Measurements from ENCODE around the gene FBXO3.

The FBXO3 gene

GRCh38 chr11:33718440-33718839, 55.9 kb downstream of the FBXO3 start:
- TF ChIP-seq EZH2phosphoT487 (IDR thresholded peaks at IDR 0.05; ENCODE audit: borderline replicate concordance) (no peak), CTCF (conservative IDR thresholded peaks at IDR 0.05; ENCODE audit: low read length) (no peak)
- no peaks in the 10 kb centered on the region for H3K27me3 ChIP-seq (ENCODE audit: insufficient read depth, low read length, poor library complexity, severe bottlenecking)
- H3F3A ChIP-seq (ENCODE audit: low read depth), result no peaks in the 10 kb centered on the region
- peaks cover 18% of the 10 kb centered on the region for H3K79me2 ChIP-seq (ENCODE audit: insufficient read depth, low read length)
- no peak overlapping the region for H3K4me2 ChIP-seq (ENCODE audit: low read depth, low read length, poor library complexity, severe bottlenecking)
- H2AFZ ChIP-seq (ENCODE audit: low read length), result no peak overlapping the region
- no peaks in the 10 kb centered on the region for H3K9me2 ChIP-seq (replicated peaks; ENCODE audit: low read depth, low read length)
- no peak overlapping the region for H3K4me3 ChIP-seq (ENCODE audit: low read length, poor library complexity, severe bottlenecking)
- peaks cover 61% of the 10 kb centered on the region; the same call in 1 of the 2 replicates for H3K36me3 ChIP-seq (ENCODE audit: insufficient read depth, low read length)
- no peaks in the 10 kb centered on the region for H3K9me3 ChIP-seq (ENCODE audit: insufficient read depth, low read depth, low read length)
- H4K20me1 ChIP-seq (ENCODE audit: insufficient read depth, low read length, poor library complexity, severe bottlenecking), result peaks cover 8% of the 10 kb centered on the region
- peaks cover 12% of the 10 kb centered on the region for H3K4me1 ChIP-seq (ENCODE audit: insufficient read depth, low read length, poor library complexity, severe bottlenecking)
- H3K9ac ChIP-seq (ENCODE audit: low read depth, low read length, poor library complexity, severe bottlenecking), result no peak overlapping the region

- no peaks in the 10 kb centered on the region for H3K9me3 ChIP-seq (ENCODE audit: insufficient read depth, low read depth, low read length)
- H3K79me2 ChIP-seq (ENCODE audit: insufficient read depth, low read length), result no peaks in the 10 kb centered on the region
- TF ChIP-seq EZH2phosphoT487 (IDR thresholded peaks at IDR 0.05; ENCODE audit: borderline replicate concordance), result no peak
- TF ChIP-seq CTCF (conservative IDR thresholded peaks at IDR 0.05; ENCODE audit: low read length), result peak; percentile 71
- H3F3A ChIP-seq (ENCODE audit: low read depth), result no peaks in the 10 kb centered on the region
- H3K9ac ChIP-seq (ENCODE audit: low read depth, low read length, poor library complexity, severe bottlenecking), result no peak overlapping the region
- no peaks in the 10 kb centered on the region for H3K27me3 ChIP-seq (ENCODE audit: insufficient read depth, low read length, poor library complexity, severe bottlenecking)
- no peak overlapping the region for H2AFZ ChIP-seq (ENCODE audit: low read length)
- no peak overlapping the region for H3K4me3 ChIP-seq (ENCODE audit: low read length, poor library complexity, severe bottlenecking)
- H4K20me1 ChIP-seq (ENCODE audit: insufficient read depth, low read length, poor library complexity, severe bottlenecking), result no peaks in the 10 kb centered on the region
- H3K4me1 ChIP-seq (ENCODE audit: insufficient read depth, low read length, poor library complexity, severe bottlenecking), result peaks cover 2% of the 10 kb centered on the region
- H3K9me2 ChIP-seq (replicated peaks; ENCODE audit: low read depth, low read length), result no peaks in the 10 kb centered on the region
- peaks cover 64% of the 10 kb centered on the region; the same call in 1 of the 2 replicates for H3K36me3 ChIP-seq (ENCODE audit: insufficient read depth, low read length)
- H3K4me2 ChIP-seq (ENCODE audit: low read depth, low read length, poor library complexity, severe bottlenecking), result no peak overlapping the region
Measured at GRCh38 chr11:33716243-33716642, 58.1 kb downstream of the FBXO3 start.

GRCh38 chr11:33713856-33714398, 60.4 kb downstream of the FBXO3 start:
- H3K4me3 ChIP-seq (ENCODE audit: low read length, poor library complexity, severe bottlenecking), result no peak overlapping the region
- no peaks in the 10 kb centered on the region for H4K20me1 ChIP-seq (ENCODE audit: insufficient read depth, low read length, poor library complexity, severe bottlenecking)
- no peak overlapping the region for H3K9ac ChIP-seq (ENCODE audit: low read depth, low read length, poor library complexity, severe bottlenecking)
- no peaks in the 10 kb centered on the region for H3K9me3 ChIP-seq (ENCODE audit: insufficient read depth, low read depth, low read length)
- no peaks in the 10 kb centered on the region for H3K79me2 ChIP-seq (ENCODE audit: insufficient read depth, low read length)
- H3F3A ChIP-seq (ENCODE audit: low read depth), result no peaks in the 10 kb centered on the region
- H2AFZ ChIP-seq (ENCODE audit: low read length), result no peak overlapping the region
- peaks cover 66% of the 10 kb centered on the region; the same call in 1 of the 2 replicates for H3K36me3 ChIP-seq (ENCODE audit: insufficient read depth, low read length)
- H3K27me3 ChIP-seq (ENCODE audit: insufficient read depth, low read length, poor library complexity, severe bottlenecking), result no peaks in the 10 kb centered on the region
- TF ChIP-seq CTCF (conservative IDR thresholded peaks at IDR 0.05; ENCODE audit: low read length), result no peak
- TF ChIP-seq EZH2phosphoT487 (IDR thresholded peaks at IDR 0.05; ENCODE audit: borderline replicate concordance), result no peak
- H3K4me1 ChIP-seq (ENCODE audit: insufficient read depth, low read length, poor library complexity, severe bottlenecking), result no peaks in the 10 kb centered on the region
- H3K4me2 ChIP-seq (ENCODE audit: low read depth, low read length, poor library complexity, severe bottlenecking), result no peak overlapping the region
- H3K9me2 ChIP-seq (replicated peaks; ENCODE audit: low read depth, low read length), result no peaks in the 10 kb centered on the region
